ENCODE data around the gene RAB3C. TPM values are rescaled to one million over a fixed set of nuclear protein-coding genes. Genes with fewer than 3 reads are reported as not detected.

Gene RAB3C
- total RNA-seq, 1 experiment from 2014 or later = 13.3 TPM

- DNase-seq (ENCODE audit: low spot score) (no peak), ATAC-seq (no peak)
- Mint-ChIP-seq H3K4me3 (no peak overlapping the region), H3K27me3 (ENCODE audit: low read depth) (no peaks in the 10 kb centered on the region; the same call in 1 of the 2 replicates), H3K9me3 (peaks cover 21% of the 10 kb centered on the region), H3K27ac (no peak overlapping the region), H3K36me3 (0 out of 2 replicates have a peak, but pooled peaks cover 5% of the 10 kb centered on the region), H3K4me1 (no peaks in the 10 kb centered on the region; the same call in 1 of the 2 replicates)
- CTCF ChIA-PET = no interaction called here
- TF ChIP-seq ZNF532 (CRISPR knock-in tag; IDR thresholded peaks at IDR 0.05; ENCODE audit: borderline replicate concordance) = no peak
- TF ChIP-seq, protein P1, sequence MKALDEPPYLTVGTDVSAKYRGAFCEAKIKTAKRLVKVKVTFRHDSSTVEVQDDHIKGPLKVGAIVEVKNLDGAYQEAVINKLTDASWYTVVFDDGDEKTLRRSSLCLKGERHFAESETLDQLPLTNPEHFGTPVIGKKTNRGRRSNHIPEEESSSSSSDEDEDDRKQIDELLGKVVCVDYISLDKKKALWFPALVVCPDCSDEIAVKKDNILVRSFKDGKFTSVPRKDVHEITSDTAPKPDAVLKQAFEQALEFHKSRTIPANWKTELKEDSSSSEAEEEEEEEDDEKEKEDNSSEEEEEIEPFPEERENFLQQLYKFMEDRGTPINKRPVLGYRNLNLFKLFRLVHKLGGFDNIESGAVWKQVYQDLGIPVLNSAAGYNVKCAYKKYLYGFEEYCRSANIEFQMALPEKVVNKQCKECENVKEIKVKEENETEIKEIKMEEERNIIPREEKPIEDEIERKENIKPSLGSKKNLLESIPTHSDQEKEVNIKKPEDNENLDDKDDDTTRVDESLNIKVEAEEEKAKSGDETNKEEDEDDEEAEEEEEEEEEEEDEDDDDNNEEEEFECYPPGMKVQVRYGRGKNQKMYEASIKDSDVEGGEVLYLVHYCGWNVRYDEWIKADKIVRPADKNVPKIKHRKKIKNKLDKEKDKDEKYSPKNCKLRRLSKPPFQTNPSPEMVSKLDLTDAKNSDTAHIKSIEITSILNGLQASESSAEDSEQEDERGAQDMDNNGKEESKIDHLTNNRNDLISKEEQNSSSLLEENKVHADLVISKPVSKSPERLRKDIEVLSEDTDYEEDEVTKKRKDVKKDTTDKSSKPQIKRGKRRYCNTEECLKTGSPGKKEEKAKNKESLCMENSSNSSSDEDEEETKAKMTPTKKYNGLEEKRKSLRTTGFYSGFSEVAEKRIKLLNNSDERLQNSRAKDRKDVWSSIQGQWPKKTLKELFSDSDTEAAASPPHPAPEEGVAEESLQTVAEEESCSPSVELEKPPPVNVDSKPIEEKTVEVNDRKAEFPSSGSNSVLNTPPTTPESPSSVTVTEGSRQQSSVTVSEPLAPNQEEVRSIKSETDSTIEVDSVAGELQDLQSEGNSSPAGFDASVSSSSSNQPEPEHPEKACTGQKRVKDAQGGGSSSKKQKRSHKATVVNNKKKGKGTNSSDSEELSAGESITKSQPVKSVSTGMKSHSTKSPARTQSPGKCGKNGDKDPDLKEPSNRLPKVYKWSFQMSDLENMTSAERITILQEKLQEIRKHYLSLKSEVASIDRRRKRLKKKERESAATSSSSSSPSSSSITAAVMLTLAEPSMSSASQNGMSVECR (CRISPR knock-in tag; IDR thresholded peaks at IDR 0.05; ENCODE audit: borderline replicate concordance) = no peak
- TF ChIP-seq TEAD4 (CRISPR knock-in tag; IDR thresholded peaks at IDR 0.05) = no peak
- no peak for TF ChIP-seq TEAD1 (CRISPR knock-in tag; IDR thresholded peaks at IDR 0.05)
- no peak for TF ChIP-seq FOXK1 (CRISPR knock-in tag; IDR thresholded peaks at IDR 0.05)
- no peak for TF ChIP-seq ZBTB21 (CRISPR knock-in tag; IDR thresholded peaks at IDR 0.05; ENCODE audit: borderline replicate concordance)
- TF ChIP-seq ZNF423 (CRISPR knock-in tag; IDR thresholded peaks at IDR 0.05) = no peak
- no peak for TF ChIP-seq ZNF263 (CRISPR knock-in tag; IDR thresholded peaks at IDR 0.05; ENCODE audit: low read depth)
- no peak for TF ChIP-seq ZNF396 (CRISPR knock-in tag; IDR thresholded peaks at IDR 0.05; ENCODE audit: borderline replicate concordance)
- TF ChIP-seq MXD4 (CRISPR knock-in tag; IDR thresholded peaks at IDR 0.05; ENCODE audit: borderline replicate concordance) = no peak
- TF ChIP-seq NFATC4 (CRISPR knock-in tag; IDR thresholded peaks at IDR 0.05) = no peak
- no peak for TF ChIP-seq ERG (CRISPR knock-in tag; IDR thresholded peaks at IDR 0.05)
- no peak for TF ChIP-seq IRF2 (CRISPR knock-in tag; IDR thresholded peaks at IDR 0.05; ENCODE audit: borderline replicate concordance, low read depth)
- TF ChIP-seq ATF3 (CRISPR knock-in tag; conservative IDR thresholded peaks at IDR 0.05) = no peak
- no peak for TF ChIP-seq USF1 (CRISPR knock-in tag; IDR thresholded peaks at IDR 0.05)
- no peak for TF ChIP-seq ZMAT4 (CRISPR knock-in tag; IDR thresholded peaks at IDR 0.05)
- no peak for TF ChIP-seq MLX (CRISPR knock-in tag; IDR thresholded peaks at IDR 0.05)
- TF ChIP-seq FOXJ3 (CRISPR knock-in tag; IDR thresholded peaks at IDR 0.05; ENCODE audit: borderline replicate concordance) = no peak
- no peak for TF ChIP-seq HMGA2 (CRISPR knock-in tag; IDR thresholded peaks at IDR 0.05)
- POLR2A ChIA-PET = no interaction called here
These were observed 321.9 kb downstream of the RAB3C start for GRCh38 chr5:58904737-58905136.
